ENCODE measurements around the gene CDC73. TPM values are rescaled to one million over a fixed set of nuclear protein-coding genes. Genes with fewer than 3 reads are reported as not detected.

Gene CDC73
- total and polyA plus RNA-seq, 10 of the 15 experiments (the other 5 are each of a cell fraction or from before 2014, with no cell fraction given) = 10.6 to 43.4 (median 21.7) TPM

- TF ChIP-seq TAF1 (IDR thresholded peaks at IDR 0.05; ENCODE audit: borderline replicate concordance, low read depth, low read length) = no peak
- no peak for TF ChIP-seq CTCF (IDR thresholded peaks at IDR 0.05 in 2 of 3, conservative IDR thresholded peaks at IDR 0.05 in 1 of 3; ENCODE audit: control insufficient read depth in 2 of 3, extremely low read depth in 1 of 3, insufficient read depth in 1 of 3, low read depth in 3 of 3, low read length in 3 of 3)
- no peak for TF ChIP-seq ZBTB11 (CRISPR knock-in tag; IDR thresholded peaks at IDR 0.05)
- TF ChIP-seq CBX5 (IDR thresholded peaks at IDR 0.05; ENCODE audit: low read depth) = no peak
- TF ChIP-seq ZSCAN29 (IDR thresholded peaks at IDR 0.05) = no peak
- TF ChIP-seq ZNF622 (IDR thresholded peaks at IDR 0.05) = no peak
- no peak for TF ChIP-seq RFX5 (IDR thresholded peaks at IDR 0.05; ENCODE audit: low read depth, low read length)
- no peak for TF ChIP-seq BRCA1 (IDR thresholded peaks at IDR 0.05; ENCODE audit: low read depth, low read length)
Measured at GRCh38 chr1:193109619-193110018, 12.2 kb upstream of the CDC73 start (continued).
